Left forelimb (tissue), 1 donor: ENCODE results near the gene FAM217B.
"Not testable (repeated sequence)": the region's sequence is repeated elsewhere in the genome, so short reads cannot be mapped to it uniquely, and the experiment has no call there.

ENCODE experiments used
- DNase-seq: peaks from one replicate; pipeline ENCODE4 v3.0.0-alpha.2; 2018; ENCODE audit warnings: low spot score

Gene FAM217B

DNA sequence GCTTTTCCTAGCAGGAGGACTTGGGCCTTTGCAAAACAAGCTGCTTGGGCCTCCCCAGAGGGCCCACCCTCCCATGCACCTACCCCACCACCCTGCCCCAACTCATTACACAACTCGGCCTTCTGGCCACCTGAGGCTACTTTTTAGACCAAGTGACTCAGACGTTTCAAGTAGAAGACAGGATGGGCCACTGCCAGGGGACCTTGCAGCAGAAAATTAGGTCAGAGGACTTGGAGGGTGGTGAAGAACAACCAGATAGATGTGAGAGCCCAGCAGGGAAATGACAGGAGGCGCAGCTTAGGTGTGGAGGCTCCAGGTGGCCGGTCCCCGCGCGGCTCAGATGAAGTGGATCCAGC is 1.5 kb upstream of the FAM217B start:
- no peak for DNase-seq

GRCh38 chr20:59939052-59939878 is 924 bp upstream of the FAM217B start:
- no peak for DNase-seq

GRCh38 chr20:59939879-59940128 is 385 bp upstream of the FAM217B start:
- DNase-seq = no peak

- no peak for DNase-seq
These were observed 736 bp downstream of the FAM217B start for GRCh38 chr20:59940956-59941294.

- DNase-seq = no peak
These were observed 2.1 kb downstream of the FAM217B start for GRCh38 chr20:59942245-59942644.

GRCh38 chr20:59944726-59945125 is 4.5 kb downstream of the FAM217B start:
- DNase-seq = no peak

GRCh38 chr20:59945175-59945574 is 5.0 kb downstream of the FAM217B start:
- DNase-seq = no peak

- no peak for DNase-seq
These were observed 5.5 kb downstream of the FAM217B start for GRCh38 chr20:59945731-59946130.

DNA sequence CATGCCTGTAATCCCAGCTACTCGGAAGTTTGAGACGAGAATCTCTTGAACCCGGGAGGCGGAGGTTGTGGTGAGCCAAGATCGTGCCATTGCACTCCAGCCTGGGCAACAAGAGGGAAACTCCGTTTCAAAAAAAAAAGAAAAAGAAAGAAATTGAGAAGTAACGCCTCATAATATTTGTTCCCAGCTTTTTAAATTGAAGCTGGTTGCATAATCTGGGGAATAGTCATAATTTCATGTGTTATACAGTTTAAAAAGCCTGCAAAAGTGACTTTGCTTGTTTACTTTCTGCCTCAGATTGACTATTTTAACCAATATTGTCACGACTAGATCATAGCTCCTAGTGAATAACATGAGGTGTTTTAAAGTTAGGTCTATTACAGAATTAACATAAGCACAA is 7.2 kb downstream of the FAM217B start:
- no peak for DNase-seq

DNA sequence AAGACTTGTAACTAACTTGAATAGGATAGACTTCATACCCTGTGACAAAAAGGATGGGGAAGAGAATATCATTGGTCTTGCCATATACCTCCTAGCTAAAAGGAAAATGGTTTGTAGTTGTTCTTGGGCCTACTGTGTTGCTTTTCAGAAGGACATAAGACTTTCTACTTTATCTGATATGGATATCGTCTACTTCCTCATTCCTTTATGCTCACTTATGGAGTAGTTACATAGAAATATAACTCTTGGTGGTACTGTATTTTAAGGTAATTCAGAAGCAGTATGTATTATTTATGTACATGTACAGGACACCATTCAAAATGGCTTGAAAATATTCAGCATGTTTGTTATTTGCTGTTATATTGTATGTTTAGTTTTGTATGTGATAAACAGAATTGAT is 8.0 kb downstream of the FAM217B start:
- DNase-seq = no peak

DNA sequence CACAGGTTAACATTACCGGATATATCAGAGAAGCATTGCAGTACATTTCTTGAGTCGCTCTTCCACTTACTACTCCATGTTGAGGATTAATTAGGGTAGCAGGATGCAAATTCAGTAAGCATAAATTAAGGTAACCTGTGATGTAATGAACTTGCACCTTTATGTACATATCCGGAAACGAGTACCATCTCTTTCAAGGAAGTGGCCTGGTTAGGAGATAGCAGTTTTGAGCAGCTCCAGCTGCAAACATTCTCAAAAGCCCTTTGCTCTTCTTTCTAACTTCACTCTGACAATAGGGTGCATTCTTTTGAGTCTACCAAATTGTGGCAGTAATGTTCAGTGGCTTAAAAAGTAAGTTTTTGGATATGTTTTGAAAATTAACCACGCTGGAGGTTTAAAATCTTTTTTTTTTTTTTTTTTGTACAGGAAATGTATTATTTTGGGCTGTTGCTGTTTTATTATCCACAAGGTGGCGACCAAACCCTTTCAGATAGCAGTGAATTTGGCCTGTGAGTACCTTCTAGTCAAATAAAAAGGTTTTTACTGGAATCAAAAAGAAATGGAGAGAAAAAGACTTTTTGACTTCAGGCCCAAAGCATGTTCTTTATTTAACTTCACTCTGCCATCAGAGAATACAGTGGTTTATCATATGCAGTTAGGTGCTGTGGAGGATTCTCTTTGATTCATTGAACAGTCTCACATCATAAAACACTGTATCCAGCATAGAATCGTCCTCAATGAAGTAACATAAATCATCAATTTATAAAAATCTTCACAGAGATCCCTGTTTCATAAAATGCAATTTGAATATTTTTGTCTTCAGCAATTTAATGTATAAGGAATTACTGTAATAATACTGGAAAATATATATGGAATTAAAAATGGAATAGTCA is 8.9 kb downstream of the FAM217B start:
- DNase-seq = no peak

DNA sequence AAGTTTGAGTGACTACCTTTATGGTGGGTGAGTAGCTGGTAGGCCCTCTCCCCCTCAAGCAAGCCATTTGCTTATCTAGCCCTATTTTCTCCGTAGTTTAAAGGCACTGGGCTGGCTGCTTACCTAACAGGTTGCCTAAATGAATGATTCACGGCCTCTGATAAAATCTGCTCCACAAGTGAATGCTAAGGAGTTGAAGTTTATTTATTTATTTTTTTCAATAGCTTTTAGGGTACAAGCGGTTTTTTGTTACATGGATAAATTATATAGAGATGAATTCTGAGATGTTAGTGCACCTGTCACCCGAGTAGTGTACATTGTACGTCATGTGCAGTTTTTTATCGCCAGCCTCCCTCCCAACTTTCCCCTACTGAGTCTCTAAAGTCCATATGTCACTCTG is 9.7 kb downstream of the FAM217B start:
- no peak for DNase-seq

GRCh38 chr20:59954718-59955117 is 14.5 kb downstream of the FAM217B start:
- no peak for DNase-seq

GRCh38 chr20:59955131-59955796 is 15.1 kb downstream of the FAM217B start:
- DNase-seq = no peak

DNA sequence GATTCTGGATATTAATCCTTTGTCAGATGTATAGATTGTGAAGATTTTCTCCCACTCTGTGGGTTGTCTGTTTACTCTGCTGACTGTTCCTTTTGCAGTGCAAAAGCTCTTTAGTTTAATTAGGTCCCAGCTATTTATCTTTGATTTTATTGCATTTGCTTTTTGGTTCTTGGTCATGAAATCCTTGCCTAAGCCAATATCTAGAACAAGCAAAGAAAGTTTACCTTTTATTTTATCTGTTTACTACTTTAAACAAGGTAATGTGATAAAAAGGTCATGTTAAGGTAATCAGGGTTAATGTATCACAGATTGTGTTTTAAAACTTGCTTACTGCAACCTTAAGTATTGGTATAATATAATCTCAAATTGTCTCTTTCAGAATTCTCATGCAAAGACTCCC is 17.4 kb downstream of the FAM217B start:
- DNase-seq = not testable (repeated sequence)

DNA sequence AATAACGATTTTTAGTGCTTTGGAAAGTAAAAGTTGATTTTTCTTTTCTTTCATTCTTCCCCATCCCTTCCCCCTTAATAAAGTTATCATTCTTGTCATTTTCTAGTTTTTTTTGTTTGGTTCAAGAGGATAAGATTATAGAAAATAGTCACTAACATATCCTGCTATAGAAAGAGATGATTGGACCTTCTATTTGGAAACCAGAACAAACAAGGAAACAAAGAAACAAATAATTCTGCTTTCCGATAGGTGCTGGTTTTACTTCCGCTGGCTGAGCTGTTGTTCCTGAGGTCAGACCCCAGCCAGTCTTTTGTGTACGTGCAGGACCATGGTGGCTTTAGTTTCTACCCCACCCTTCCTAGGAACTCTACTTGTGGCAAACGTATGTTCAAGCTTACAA is 17.9 kb downstream of the FAM217B start, which contains the start of gene CDH26:
Gene CDH26, plus strand, starts transcription at position 301 of the 400 bp plus-strand sequence. CDS start 304 bp downstream, outside the sequence.
- no peak for DNase-seq

DNA sequence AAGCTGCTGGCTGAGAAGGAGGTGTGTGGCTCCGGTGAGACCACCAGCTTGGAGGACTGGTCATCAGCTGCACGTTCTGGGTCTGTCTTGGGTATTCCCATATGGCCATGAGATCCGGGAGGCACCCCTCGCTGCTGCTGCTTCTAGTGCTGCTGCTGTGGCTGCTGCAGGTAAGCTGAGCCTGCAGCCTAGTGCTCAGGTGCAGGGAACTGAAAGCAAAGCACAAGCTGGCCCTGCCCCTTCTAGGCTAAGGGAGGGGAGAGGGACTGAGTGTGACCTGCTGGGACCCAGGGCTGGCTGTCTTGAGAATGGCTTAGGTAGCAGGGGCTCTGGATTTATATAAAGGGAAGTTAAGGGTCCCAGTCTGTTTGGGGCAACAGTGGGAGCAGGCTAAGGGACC is 18.4 kb downstream of the FAM217B start:
- DNase-seq = no peak

GRCh38 chr20:59961423-59961822 is 21.2 kb downstream of the FAM217B start:
- no peak for DNase-seq

DNA sequence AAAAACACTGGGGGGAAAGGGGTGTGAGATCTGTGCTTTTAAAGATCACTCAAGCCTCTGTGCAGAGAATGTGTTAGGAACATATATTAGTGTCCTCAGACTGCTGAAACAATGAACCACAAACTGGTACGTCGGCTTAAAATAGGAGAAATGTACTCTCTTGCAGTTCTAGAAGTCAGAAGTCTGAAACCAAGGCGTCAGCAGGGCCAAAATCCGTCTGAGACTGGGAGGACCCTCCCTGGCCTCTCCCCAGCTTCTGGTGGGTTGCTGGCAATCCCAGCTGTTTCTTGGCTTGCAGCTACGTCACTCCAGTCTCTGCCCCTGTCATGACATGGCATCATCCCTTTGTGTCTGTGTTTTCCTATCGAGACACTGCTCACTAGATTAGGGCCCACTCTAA is 22.0 kb downstream of the FAM217B start:
- no peak for DNase-seq

DNA sequence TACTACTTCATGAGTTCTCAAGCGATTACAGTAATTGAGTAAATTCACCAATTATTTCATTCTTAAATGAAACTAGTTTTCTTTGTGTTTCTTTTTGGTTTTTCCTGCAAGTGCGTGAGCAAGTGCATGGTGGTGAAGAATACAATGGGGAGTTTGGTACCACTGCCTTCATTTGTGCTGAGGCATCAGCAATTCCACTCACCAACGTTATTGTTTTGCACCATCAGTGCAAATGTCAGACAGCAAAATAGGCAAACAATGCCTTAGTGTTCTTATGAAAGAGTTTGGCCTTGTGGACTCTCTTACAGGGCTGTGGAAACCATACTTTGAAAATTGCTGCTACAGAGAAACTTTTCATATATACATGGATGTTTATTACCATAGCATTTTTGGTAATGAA is 26.2 kb downstream of the FAM217B start:
- DNase-seq = no peak

- no peak for DNase-seq
These were observed 31.2 kb downstream of the FAM217B start for GRCh38 chr20:59971428-59971827.

- DNase-seq = no peak
These were observed 32.0 kb downstream of the FAM217B start for GRCh38 chr20:59972037-59972801.
